Liver (tissue), 9 donors: Measurements from ENCODE around the gene CHSY1. TPM values are rescaled to one million over a fixed set of nuclear protein-coding genes. Genes with fewer than 3 reads are reported as not detected.

Source experiments
- DNase-seq: peaks from one replicate; pipeline ENCODE4 v3.0.0-alpha.2; 2017; ENCODE audit warnings: low spot score
- H3K27ac ChIP-seq, 2 donors: one replicate each; pipeline ENCODE4 v1.7.0; 2013; ENCODE audit warnings: inconsistent platforms in 2 of 2, low read length in 2 of 2, control low read depth in 1 of 2, low read depth in 1 of 2, mild to moderate bottlenecking in 1 of 2
- H3K27me3 ChIP-seq, 4 donors: one replicate each; pipeline versions ENCODE4 v1.6.1 to v1.7.0; 2013; ENCODE audit warnings: low read length in 3 of 4, inconsistent platforms in 1 of 4, mild to moderate bottlenecking in 1 of 4, moderate library complexity in 1 of 4; ENCODE audit not compliant: control insufficient read depth in 4 of 4, insufficient read depth in 4 of 4
- H3K36me3 ChIP-seq, 4 donors: one replicate each; pipeline versions ENCODE4 v1.6.1 to v1.7.0; 2013; ENCODE audit warnings: low read length in 3 of 4, mild to moderate bottlenecking in 3 of 4, low read depth in 1 of 4, moderate library complexity in 1 of 4; ENCODE audit not compliant: control insufficient read depth in 4 of 4, insufficient read depth in 3 of 4
- H3K4me1 ChIP-seq, 4 donors: one replicate each; pipeline versions ENCODE4 v1.6.1 to v1.7.0; 2013; ENCODE audit warnings: low read length in 3 of 4, mild to moderate bottlenecking in 3 of 4, moderate library complexity in 1 of 4; ENCODE audit not compliant: control insufficient read depth in 4 of 4, insufficient read depth in 4 of 4
- H3K4me3 ChIP-seq, 3 donors: one replicate each; pipeline versions ENCODE4 v1.6.1 to v1.7.0; 2013; ENCODE audit warnings: low read length in 3 of 3, control low read depth in 1 of 3, low read depth in 1 of 3, mild to moderate bottlenecking in 1 of 3
- H3K9ac ChIP-seq, 2 donors: one replicate each; pipeline ENCODE4 v1.7.0; 2013; ENCODE audit warnings: low read length in 2 of 2, mild to moderate bottlenecking in 2 of 2, moderate library complexity in 2 of 2, control low read depth in 1 of 2, low read depth in 1 of 2
- H3K9me3 ChIP-seq, 4 donors: one replicate each; pipeline versions ENCODE4 v1.6.1 to v1.7.0; 2013; ENCODE audit warnings: low read length in 3 of 4; ENCODE audit not compliant: control insufficient read depth in 4 of 4
- EGR1 ChIP-seq, 2 donors: IDR thresholded peaks; 2 replicates each; pipeline ENCODE4 v1.6.1; 2016 to 2018; ENCODE audit warnings: antibody characterized with exemption in 2 of 2, low read depth in 2 of 2
- FOXA1 ChIP-seq: IDR thresholded peaks from 2 replicates; pipeline ENCODE4 v1.6.1; 2016; ENCODE audit warnings: antibody characterized with exemption
- FOXA2 ChIP-seq: IDR thresholded peaks from 2 replicates; pipeline ENCODE4 v1.6.1; 2016; ENCODE audit warnings: antibody characterized with exemption
- HNF4A ChIP-seq, 2 donors: conservative IDR thresholded peaks; 2 replicates each; pipeline ENCODE4 v1.6.1; 2016; ENCODE audit warnings: antibody characterized with exemption in 2 of 2, mild to moderate bottlenecking in 2 of 2
- HNF4G ChIP-seq: IDR thresholded peaks from 2 replicates; pipeline ENCODE4 v1.6.1; 2016; ENCODE audit warnings: antibody characterized with exemption
- JUND ChIP-seq, 2 donors: IDR thresholded peaks; 2 replicates each; pipeline ENCODE4 v1.6.1; 2016; ENCODE audit warnings: antibody characterized with exemption in 2 of 2
- NR2F2 ChIP-seq: IDR thresholded peaks from 2 replicates; pipeline ENCODE4 v1.6.1; 2016; ENCODE audit warnings: antibody characterized with exemption
- RAD21 ChIP-seq, 2 donors: IDR thresholded peaks; 2 replicates each; pipeline ENCODE4 v1.6.1; 2016; ENCODE audit warnings: antibody characterized with exemption in 2 of 2, mild to moderate bottlenecking in 2 of 2
- RXRA ChIP-seq, 2 donors: IDR thresholded peaks; 2 replicates each; pipeline ENCODE4 v1.6.1; 2017 to 2018; ENCODE audit warnings: antibody characterized with exemption in 2 of 2, mild to moderate bottlenecking in 1 of 2
- SP1 ChIP-seq: IDR thresholded peaks from 2 replicates; pipeline ENCODE4 v1.6.1; 2018; ENCODE audit warnings: antibody characterized with exemption, mild to moderate bottlenecking
- YY1 ChIP-seq: IDR thresholded peaks from 2 replicates; pipeline ENCODE4 v1.6.1; 2016; ENCODE audit warnings: antibody characterized with exemption, mild to moderate bottlenecking
- whole genome bisulfite sequencing: extraction: QIAGEN DNeasy Blood & Tissue Kit; methylation state at CpG from one replicate; pipeline ENCODE4 v1.1.7; 2013; 5-methylcytosine and 5-hydroxymethylcytosine counted together
- polyA plus RNA-seq, 2 donors: library from polyadenylated mRNA; stranded (reverse) in 1 of 2; unstranded in 1 of 2; fragments of 200-250 nt in 1 of 2; fragments of >200 nt in 1 of 2; fragmentation: Nextera tagmentation in 1 of 2; extraction: Ambion mirVana in 1 of 2; gene quantifications; one replicate each; pipeline versions ENCODE4 v1.2.1 to v1.2.3, GENCODE V29; 2013 to 2015
- total RNA-seq, 2 donors: library from RNA; depleted of rRNA; stranded (reverse); fragments of >200 nt; gene quantifications; one replicate each; pipeline ENCODE4 v1.2.3, GENCODE V29; 2014
- TF ChIP-seq, protein P1 (sequence below): IDR thresholded peaks from 2 replicates; pipeline ENCODE4 v1.6.1; 2016; ENCODE audit warnings: antibody characterized with exemption
- TF ChIP-seq, protein P2 (sequence below): fragments of 150-350 bp; IDR thresholded peaks from 2 replicates; pipeline ENCODE4 v1.5.1; 2017; ENCODE audit warnings: improper control_type of control experiment, low read depth, low read length; ENCODE audit not compliant: missing input control
- TF ChIP-seq, protein P3 (sequence below): IDR thresholded peaks from 2 replicates; pipeline ENCODE4 v1.6.1; 2016; ENCODE audit warnings: antibody characterized with exemption, mild to moderate bottlenecking
- TF ChIP-seq, protein P4 (sequence below): IDR thresholded peaks from 2 replicates; pipeline ENCODE4 v1.6.1; 2016; ENCODE audit warnings: antibody characterized with exemption
- donor health status: healthy.
- donor health status: healthy.
- donor health status: healthy.
- donor health status: healthy.
- donor health status: healthy.

The CHSY1 gene
- total and polyA plus RNA-seq, 4 donors, result 1.4 to 12.3 (median 6.6) TPM

DNA sequence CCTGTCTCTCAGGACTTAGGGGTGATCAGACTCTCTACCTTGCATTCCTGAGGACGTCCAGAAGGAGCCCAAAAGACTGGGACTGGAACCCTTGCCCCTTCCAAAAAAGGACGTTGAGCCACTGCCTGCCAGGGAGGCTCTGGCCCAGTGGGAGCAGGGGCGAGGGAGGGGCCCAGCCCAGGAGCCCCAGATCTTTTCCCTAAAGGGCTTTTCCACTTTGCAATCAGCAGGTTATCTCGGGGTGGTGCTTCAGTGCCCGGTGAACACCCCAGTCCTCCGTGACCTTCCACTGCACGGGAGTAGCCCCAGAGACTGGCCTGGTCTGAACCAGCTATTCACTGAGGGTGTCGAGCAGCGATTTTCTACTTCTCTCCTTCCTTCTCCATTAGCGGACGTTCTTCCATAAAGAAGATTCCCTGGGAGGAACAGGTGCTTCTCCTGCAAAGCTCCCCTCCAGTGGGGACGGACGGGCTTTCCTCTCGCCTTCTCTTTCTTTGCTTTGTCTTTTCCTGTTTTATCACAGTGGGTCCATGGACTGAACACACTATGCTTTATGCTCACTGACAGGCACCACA lies 113.7 kb downstream of the CHSY1 start:
- H3K9me3 ChIP-seq, result no peaks in the 10 kb centered on the region
- H3K4me1 ChIP-seq, result no peaks in the 10 kb centered on the region
- H3K9ac ChIP-seq, result no peak overlapping the region
- H3K4me3 ChIP-seq, result no peak overlapping the region
- H3K27ac ChIP-seq, result no peak overlapping the region
- DNase-seq, result no peak
- WGBS, result 88% methylated on average over 14 of the region's 14 CpGs
- TF ChIP-seq, protein P1, sequence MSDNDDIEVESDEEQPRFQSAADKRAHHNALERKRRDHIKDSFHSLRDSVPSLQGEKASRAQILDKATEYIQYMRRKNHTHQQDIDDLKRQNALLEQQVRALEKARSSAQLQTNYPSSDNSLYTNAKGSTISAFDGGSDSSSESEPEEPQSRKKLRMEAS, result no peak
- TF ChIP-seq FOXA2, result no peak
- H3K27me3 ChIP-seq, result no peaks in the 10 kb centered on the region
- no peaks in the 10 kb centered on the region for H3K36me3 ChIP-seq

DNA sequence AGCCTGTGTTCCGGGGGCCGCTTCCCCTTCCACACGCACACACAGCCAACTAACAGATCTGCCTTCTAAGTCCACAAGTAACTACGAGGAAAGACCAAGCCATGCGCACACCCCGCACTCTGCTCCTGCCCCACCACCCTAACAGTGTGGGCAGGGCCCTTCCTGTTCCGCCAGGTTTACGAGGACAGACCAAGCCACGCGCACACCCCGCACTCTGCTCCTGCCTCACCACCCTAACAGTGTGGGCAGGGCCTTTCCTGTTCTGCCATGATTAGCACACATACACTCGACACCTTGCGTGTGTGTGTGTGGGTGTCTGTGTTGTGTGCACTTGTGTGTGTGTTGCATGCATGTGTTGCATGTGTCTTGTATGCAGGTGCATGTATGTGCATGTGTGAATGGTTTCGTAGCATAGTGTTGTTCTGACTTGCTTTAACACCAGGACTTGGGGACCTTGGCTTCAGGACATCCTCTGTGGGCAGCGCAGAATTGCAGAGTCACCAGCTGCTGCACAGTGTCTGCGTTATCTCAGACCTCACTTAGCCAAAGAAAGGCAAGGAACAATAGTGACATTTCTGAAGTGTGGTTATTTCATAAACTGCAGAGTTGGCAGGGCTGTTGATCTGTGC lies 114.4 kb downstream of the CHSY1 start:
- no peaks in the 10 kb centered on the region for H3K27me3 ChIP-seq
- H3K27ac ChIP-seq, result no peak overlapping the region
- TF ChIP-seq RAD21 (IDR thresholded peaks at IDR 0.05) (peak in 1 of 2 donors; percentile 18), SP1 (no peak)
- H3K36me3 ChIP-seq, result no peaks in the 10 kb centered on the region
- WGBS, result 81% methylated on average over 16 of the region's 16 CpGs
- H3K9me3 ChIP-seq, result no peaks in the 10 kb centered on the region
- no peaks in the 10 kb centered on the region for H3K4me1 ChIP-seq
- H3K4me3 ChIP-seq, result no peak overlapping the region
- DNase-seq, result no peak
- no peak overlapping the region for H3K9ac ChIP-seq

DNA sequence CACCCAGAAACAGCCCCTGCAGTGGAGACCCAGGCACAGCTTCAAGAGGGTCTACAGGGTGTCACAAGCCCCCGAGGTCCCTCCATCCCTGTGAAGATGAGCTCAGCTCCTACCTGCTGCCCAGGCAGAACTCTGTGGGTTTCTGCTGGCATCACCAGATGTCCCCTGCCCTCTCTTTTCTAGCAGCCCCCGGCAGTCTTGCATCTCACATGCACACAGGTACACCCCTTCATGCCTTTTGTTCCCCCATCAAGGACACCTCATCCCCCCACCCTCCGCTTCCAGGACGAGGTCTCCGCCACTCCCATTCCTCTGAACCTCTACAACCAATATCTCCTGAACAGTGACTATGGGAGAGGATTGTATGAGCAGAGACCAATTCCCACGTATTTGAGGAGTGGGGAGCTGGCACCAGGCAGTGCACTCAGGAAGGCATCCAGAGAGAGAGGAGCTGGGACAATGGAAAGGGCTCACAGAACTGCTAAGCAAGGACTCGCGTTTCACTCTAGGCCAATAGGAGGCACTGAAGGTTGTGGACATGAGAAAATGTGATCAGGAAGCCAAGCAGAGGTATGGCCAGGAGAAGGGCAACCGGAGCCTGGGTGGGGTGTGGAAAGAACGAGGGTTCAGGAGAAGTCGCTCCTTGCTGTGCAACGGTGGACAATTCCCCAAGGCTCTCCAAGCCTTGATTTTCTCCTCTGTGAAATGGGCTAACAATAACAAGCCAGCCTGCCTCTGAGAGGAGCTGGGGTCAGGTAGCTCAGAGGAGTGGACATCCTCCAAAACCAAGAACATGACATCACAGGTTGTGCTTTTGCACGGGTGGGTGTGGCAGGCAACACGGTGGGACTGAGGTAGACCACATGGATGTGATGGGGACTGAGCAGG lies 115.2 kb downstream of the CHSY1 start:
- Histone ChIP-seq H3K9ac (no peak overlapping the region), H3K27me3 (no peaks in the 10 kb centered on the region), H3K36me3 (no peaks in the 10 kb centered on the region), H3K27ac (no peak overlapping the region), H3K4me3 (no peak overlapping the region), H3K9me3 (no peaks in the 10 kb centered on the region), H3K4me1 (no peaks in the 10 kb centered on the region)
- DNase-seq, result no peak
- TF ChIP-seq, protein P1, result no peak
- TF ChIP-seq YY1 (no peak), FOXA2 (no peak), EGR1 (IDR thresholded peaks at IDR 0.05; ENCODE audit: low read depth in 2 of 2) (no peak), RXRA (IDR thresholded peaks at IDR 0.05) (no peak), NR2F2 (no peak), HNF4G (no peak), FOXA1 (no peak), HNF4A (conservative IDR thresholded peaks at IDR 0.05) (no peak), JUND (IDR thresholded peaks at IDR 0.05) (no peak)
- TF ChIP-seq, protein P2, sequence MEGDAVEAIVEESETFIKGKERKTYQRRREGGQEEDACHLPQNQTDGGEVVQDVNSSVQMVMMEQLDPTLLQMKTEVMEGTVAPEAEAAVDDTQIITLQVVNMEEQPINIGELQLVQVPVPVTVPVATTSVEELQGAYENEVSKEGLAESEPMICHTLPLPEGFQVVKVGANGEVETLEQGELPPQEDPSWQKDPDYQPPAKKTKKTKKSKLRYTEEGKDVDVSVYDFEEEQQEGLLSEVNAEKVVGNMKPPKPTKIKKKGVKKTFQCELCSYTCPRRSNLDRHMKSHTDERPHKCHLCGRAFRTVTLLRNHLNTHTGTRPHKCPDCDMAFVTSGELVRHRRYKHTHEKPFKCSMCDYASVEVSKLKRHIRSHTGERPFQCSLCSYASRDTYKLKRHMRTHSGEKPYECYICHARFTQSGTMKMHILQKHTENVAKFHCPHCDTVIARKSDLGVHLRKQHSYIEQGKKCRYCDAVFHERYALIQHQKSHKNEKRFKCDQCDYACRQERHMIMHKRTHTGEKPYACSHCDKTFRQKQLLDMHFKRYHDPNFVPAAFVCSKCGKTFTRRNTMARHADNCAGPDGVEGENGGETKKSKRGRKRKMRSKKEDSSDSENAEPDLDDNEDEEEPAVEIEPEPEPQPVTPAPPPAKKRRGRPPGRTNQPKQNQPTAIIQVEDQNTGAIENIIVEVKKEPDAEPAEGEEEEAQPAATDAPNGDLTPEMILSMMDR, result no peak
- TF ChIP-seq, protein P3, sequence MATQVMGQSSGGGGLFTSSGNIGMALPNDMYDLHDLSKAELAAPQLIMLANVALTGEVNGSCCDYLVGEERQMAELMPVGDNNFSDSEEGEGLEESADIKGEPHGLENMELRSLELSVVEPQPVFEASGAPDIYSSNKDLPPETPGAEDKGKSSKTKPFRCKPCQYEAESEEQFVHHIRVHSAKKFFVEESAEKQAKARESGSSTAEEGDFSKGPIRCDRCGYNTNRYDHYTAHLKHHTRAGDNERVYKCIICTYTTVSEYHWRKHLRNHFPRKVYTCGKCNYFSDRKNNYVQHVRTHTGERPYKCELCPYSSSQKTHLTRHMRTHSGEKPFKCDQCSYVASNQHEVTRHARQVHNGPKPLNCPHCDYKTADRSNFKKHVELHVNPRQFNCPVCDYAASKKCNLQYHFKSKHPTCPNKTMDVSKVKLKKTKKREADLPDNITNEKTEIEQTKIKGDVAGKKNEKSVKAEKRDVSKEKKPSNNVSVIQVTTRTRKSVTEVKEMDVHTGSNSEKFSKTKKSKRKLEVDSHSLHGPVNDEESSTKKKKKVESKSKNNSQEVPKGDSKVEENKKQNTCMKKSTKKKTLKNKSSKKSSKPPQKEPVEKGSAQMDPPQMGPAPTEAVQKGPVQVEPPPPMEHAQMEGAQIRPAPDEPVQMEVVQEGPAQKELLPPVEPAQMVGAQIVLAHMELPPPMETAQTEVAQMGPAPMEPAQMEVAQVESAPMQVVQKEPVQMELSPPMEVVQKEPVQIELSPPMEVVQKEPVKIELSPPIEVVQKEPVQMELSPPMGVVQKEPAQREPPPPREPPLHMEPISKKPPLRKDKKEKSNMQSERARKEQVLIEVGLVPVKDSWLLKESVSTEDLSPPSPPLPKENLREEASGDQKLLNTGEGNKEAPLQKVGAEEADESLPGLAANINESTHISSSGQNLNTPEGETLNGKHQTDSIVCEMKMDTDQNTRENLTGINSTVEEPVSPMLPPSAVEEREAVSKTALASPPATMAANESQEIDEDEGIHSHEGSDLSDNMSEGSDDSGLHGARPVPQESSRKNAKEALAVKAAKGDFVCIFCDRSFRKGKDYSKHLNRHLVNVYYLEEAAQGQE, result no peak
- TF ChIP-seq, protein P4, sequence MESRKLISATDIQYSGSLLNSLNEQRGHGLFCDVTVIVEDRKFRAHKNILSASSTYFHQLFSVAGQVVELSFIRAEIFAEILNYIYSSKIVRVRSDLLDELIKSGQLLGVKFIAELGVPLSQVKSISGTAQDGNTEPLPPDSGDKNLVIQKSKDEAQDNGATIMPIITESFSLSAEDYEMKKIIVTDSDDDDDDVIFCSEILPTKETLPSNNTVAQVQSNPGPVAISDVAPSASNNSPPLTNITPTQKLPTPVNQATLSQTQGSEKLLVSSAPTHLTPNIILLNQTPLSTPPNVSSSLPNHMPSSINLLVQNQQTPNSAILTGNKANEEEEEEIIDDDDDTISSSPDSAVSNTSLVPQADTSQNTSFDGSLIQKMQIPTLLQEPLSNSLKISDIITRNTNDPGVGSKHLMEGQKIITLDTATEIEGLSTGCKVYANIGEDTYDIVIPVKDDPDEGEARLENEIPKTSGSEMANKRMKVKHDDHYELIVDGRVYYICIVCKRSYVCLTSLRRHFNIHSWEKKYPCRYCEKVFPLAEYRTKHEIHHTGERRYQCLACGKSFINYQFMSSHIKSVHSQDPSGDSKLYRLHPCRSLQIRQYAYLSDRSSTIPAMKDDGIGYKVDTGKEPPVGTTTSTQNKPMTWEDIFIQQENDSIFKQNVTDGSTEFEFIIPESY, result no peak
- WGBS, result 86% methylated on average over 14 of the region's 14 CpGs
